KBM-7 (cell line): ENCODE data around the gene DEPDC5.
A peak's percentile ranks its signal among the peaks of the same experiment; 100 is the strongest.
"Not testable (repeated sequence)": the region's sequence is repeated elsewhere in the genome, so short reads cannot be mapped to it uniquely, and the experiment has no call there.

Source experiments
- DNase-seq: peaks from one replicate; pipeline ENCODE4 v3.0.0-alpha.2; 2015
- in situ Hi-C: fragments of 300-500 bp; cut with MboI; formaldehyde crosslinking; loops from 2 replicates; pipeline ENCODE4 v1.14.3; 2020; ENCODE audit warnings: low sequenced_read_pairs, low pct_unique_long_range_greater_than_20kb, mixed read lengths

DEPDC5 gene

DNA sequence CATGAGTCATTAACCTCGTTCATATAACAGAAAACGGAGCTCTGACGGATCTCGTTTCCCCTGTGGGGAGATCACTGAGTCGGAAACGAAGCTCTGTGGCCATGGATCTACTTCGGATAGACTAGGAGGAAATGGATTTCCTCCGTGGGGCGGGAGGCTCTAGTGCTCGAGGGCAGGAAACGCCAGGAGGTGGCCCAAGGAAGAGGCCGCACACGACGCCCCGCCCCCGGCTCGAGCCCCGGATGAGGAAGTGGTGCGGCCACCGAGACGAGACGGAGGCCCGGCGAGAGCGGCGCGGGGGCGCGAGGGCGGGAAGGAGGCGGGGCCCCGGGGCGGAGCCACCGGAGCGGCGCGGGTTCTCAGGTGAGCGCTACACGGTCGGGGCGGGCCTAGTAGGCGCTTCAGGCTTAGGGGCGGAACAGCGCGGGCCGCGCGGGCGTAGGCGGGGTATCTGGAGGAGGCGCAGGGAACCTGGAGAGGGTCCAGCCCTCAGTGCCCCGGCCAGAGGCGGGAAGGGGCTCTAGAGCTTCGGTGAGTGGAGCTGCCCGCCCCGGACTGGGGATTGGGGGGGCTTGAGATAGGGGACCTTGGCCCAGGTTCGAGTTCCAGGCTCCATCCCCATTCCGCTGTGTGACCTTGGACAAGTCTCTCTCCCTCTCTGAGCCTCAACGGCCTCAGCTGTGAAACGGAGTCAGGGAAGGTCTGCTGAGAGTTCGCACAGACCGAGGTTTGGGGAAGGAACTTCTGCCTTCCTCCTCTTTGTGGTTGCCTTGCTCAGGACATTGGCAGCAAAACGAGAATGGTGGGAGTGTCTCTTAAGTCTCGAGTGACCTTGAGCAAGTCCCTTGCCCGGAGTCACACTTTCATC is at the start of gene DEPDC5:
DEPDC5 (plus strand) TSS at position 386 of the 868 bp plus-strand sequence. CDS start 903 bp downstream, outside the sequence.
- in situ Hi-C loops: no loop called here
- DNase-seq: peak; percentile 97

DNA sequence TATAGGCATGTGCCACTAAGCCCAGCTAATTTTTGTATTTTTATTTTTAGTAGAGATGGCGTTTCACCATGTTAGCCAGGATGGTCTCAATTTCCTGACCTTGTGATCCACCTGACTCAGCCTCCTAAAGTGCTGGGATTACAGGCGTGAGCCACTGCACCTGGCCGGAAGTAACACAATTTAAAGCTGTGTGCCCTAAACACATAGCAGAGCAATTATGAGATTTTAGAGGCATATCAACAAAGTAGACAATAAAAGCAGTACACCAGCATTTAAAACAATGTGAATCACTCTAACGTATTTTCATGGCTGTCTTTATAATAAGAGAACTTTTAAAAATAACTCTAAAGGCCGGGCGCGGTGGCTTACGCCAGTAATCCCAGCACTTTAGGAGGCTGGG is 46.3 kb upstream of the DEPDC5 start:
- no peak for DNase-seq
- in situ Hi-C loops: no loop called here

DNA sequence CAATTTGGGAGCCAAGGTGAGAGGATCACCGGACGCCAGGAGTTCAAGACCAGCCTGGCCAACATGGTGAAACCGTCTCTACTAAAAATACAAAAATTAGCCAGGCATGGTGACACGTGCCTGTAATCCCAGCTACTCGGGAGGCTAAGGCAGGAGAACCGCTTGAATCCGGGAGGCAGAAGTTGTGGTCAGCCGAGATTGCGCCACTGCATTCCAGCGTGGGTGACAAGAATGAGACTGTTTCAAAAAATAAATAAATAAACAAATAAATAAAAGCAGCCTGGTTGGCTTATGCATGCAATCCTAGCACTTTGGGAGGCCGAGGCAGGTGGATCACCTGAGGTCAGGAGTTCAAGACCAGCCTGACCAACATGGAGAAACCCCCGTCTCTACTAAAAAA is 42.6 kb upstream of the DEPDC5 start:
- DNase-seq, in situ Hi-C loops: not testable (repeated sequence)

DNA sequence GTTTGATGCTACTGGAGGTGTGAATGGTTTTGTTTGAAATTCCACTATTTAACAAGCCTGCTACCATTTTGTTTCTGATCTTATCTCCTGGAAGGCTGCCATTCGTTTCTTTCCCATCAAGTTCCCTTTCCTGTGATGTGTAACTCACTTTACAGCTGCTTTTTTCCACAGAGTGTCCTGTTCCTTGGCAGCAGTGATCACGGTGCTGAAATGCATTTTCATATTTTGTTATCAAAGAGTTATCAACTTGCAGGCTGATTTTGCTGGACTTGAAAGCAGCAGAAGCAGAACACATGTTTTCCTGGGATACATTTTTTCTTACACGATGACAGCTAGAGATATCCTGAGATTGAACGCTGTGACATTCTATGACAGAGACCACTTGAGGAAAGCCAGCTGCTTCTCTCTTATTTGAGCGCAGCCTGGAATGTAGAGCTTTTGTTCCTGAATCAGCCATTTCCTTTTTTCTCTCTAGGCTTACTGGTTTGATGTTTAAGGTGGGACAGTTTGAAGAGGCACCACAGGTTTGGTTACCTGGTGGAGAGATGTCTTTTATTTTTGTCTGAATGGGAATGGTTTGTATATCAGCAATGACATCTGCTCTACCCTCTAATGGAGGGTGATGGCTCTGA is 38.6 kb upstream of the DEPDC5 start:
- DNase-seq: no peak
- in situ Hi-C loops: no loop called here

GRCh38 chr22:31719850-31720471 is 33.9 kb upstream of the DEPDC5 start:
- no peak for DNase-seq
- in situ Hi-C loops: no loop called here

DNA sequence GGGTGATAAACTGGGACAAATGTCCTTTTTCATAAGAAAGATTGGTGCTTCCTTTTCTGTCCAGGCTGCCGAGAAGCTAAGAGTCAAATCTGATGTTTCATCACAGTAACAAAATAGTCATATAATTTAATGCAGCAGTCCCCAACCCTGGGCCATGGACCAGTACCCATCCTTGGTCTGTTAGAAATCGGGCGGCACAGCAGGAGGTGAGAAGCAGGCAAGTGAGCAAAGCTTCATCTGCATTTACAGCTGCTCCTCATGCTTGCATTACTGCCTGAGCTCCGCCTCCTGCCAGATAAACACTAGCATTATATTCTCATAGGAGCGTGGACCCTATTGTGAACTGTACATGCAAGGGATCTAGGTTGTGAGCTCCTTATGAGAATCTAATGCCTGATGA is 30.1 kb upstream of the DEPDC5 start:
- in situ Hi-C loops: no loop called here
- DNase-seq: no peak

- in situ Hi-C loops: no loop called here
- no peak for DNase-seq
Observed at GRCh38 chr22:31726692-31727091, 27.1 kb upstream of the DEPDC5 start.

GRCh38 chr22:31728857-31729256 is 25.0 kb upstream of the DEPDC5 start:
- DNase-seq: no peak
- in situ Hi-C loops: no loop called here

GRCh38 chr22:31730344-31730711 is 23.5 kb upstream of the DEPDC5 start:
- in situ Hi-C loops: no loop called here
- no peak for DNase-seq

DNA sequence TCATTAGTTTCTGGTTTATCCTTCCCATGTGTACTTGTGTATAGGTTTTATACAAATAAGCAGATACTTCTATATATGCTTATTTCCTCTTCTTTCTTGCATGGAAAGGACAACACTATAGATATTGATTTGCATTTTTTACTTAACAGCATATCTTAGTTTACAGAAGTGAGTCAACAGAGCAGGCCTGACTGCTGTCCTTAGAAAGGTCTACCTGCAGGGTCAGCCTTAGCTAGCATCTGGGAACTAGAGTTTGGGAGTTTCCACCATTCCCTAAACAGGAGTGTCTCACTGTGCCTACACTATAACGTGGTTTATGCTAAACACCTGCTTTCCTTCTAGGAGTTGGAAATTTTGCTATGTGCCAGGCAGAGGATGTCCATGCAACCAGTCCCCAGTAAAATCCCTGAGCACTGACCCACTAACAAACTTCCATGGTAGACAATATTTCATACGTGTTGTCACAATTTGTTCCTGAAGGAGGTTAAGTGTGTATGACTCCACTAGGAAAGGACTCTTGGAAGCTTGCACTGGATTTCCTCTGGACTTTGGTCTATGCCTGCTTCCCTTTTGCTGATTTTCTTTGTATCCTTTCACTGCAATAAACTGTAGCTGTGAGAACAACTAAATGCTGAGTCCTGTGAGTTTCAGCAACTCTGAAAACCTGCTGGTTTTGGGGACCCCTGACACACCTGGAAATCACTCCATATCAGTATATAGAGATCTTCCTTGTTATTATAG is 21.6 kb upstream of the DEPDC5 start:
- no peak for DNase-seq
- in situ Hi-C loops: no loop called here

- DNase-seq: no peak
- in situ Hi-C loops: no loop called here
Observed at GRCh38 chr22:31733580-31734079, 20.2 kb upstream of the DEPDC5 start.

DNA sequence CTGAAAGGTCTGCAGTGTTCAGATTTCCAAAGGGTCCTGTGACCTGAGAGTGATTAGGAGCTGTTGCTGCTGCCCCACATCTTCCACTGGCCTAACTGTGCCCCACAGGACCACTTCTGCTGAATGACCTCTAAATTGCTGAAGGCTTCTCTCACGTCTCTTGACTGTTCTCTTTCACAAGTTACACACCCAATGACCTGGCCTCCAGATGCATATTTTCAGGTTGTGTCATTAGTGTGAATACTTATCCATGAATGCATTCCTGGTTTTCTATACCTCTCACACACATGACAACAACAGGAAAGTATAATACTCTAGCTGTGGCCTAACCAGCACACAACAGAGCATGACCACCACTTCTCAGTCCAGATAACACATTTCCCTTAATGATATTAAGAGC is 19.3 kb upstream of the DEPDC5 start:
- in situ Hi-C loops: no loop called here
- no peak for DNase-seq

GRCh38 chr22:31736458-31736857 is 17.4 kb upstream of the DEPDC5 start:
- no peak for DNase-seq
- in situ Hi-C loops: no loop called here

DNA sequence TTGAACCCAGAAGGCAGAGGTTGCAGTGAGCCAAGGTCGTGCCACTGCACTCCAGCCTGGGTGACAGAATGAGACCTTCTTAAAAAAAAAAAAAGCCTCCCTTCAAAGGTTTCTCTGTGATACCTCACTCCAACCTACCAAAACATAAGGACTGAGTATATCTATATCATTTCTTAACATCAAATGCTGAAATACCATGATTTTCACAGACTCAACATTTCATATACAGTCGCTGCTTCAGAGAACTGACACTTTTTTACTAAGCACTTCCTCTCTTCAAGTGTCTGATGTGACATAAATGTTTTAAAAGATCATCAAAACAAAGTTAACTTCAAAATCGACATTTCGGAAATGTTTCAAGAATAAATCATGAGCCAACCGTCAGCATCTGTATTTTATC is 15.9 kb upstream of the DEPDC5 start:
- no peak for DNase-seq
- in situ Hi-C loops: no loop called here

DNA sequence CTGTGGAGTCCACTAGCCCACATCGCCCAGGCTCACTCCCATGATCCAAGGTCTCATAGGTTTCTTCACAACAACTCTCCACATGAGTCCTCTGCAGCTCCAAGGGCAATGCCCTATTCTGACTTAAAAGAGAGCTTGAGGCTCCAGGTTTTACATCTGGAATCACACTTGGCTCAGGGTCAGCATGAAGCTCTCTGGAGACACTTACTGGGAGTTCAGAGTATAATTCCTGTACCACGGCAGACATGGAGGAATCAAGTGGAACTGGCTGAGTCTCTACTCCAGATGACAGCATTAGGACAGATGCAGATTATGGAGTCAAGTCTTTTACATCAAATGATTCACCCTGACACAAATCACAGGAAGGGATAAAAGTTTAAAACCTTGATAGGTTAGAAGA is 15.3 kb upstream of the DEPDC5 start:
- in situ Hi-C loops: no loop called here
- DNase-seq: no peak

GRCh38 chr22:31739795-31740201 is 14.0 kb upstream of the DEPDC5 start:
- in situ Hi-C loops: no loop called here
- DNase-seq: no peak

DNA sequence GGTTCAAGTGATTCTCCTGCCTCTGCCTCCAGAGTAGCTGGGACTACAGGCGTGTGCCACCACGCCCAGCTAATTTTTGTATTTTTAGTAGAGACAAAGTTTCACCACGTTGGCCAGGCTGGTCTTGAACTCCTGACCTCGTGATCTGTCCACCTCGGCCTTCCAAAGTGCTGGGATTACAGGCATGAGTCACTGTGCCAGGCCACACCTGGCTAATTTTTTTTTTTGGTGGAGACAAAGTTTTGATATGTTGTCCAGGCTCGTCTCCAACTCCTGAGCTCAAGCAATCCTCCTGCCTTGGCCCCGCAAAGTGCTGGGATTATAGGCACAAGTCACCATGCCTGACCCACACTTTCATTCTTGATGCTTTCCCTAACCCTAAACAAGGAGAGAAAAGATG is 13.5 kb upstream of the DEPDC5 start:
- in situ Hi-C loops, DNase-seq: not testable (repeated sequence)

- in situ Hi-C loops: no loop called here
Observed at GRCh38 chr22:31742115-31742514, 11.7 kb upstream of the DEPDC5 start.

DNA sequence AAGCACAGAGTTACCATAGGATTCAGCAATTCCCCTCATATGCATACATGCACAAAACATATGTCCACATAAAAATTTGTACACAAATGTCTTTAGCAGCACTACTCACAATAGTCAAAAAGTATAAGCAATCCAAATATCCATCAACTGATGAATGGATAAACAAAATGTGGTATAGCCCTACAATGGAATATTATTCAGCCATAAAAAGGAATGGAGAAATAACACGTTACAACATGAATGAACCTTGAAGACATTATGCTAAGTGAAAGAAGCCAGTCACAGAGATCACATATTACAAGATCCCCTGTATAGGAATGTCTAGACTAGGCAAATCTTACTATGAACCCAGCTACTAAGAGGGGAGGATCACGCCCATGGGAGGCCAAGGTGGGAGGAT is 11.1 kb upstream of the DEPDC5 start:
- in situ Hi-C loops: no loop called here
- no peak for DNase-seq

More at GRCh38 chr22:31742115-31742514, 11.7 kb upstream of the DEPDC5 start:
- DNase-seq: no peak
